B cell (primary cell): ENCODE data around the gene TMCO6. TPM values are rescaled to one million over a fixed set of nuclear protein-coding genes. Genes with fewer than 3 reads are reported as not detected.

Source experiments
- ATAC-seq: fragments of 200-7000 bp; cut with Tn5 transposase; one replicate; pipeline ENCODE4 v1.10.0; 2021; ENCODE audit warnings: low read depth, mild to moderate bottlenecking, moderate number of reproducible peaks, moderate library complexity
- CTCF ChIA-PET: fragments of 350-600 bp; sonication (Branson Sonifier 250); formaldehyde crosslinking; loops from one replicate; lab custom pipeline; 2021; ENCODE audit warnings: antibody characterized with exemption, inconsistent platforms; lab: Charles Lee
- POLR2A ChIA-PET: fragments of 350-600 bp; sonication (Branson Sonifier 250); formaldehyde crosslinking; loops from one replicate; lab custom pipeline; 2021; ENCODE audit warnings: antibody characterized with exemption; lab: Charles Lee
- DNase-seq: peaks from one replicate; pipeline ENCODE4 v3.0.0; 2013
- H2AFZ ChIP-seq: 2 replicates; pipeline ENCODE4 v1.6.1; 2012; ENCODE audit warnings: mild to moderate bottlenecking, low read depth, low read length; ENCODE audit not compliant: insufficient read depth, poor library complexity, severe bottlenecking
- H3K27ac ChIP-seq, 2 donors: 1 replicate in 1 of 2; 2 replicates in 1 of 2; pipeline ENCODE4 v1.5.1; 2012 to 2013; ENCODE audit warnings: low read length in 2 of 2, mild to moderate bottlenecking in 2 of 2, moderate library complexity in 1 of 2
- H3K27me3 ChIP-seq, 4 experiments: fragments of 200-600 bp in 1 of 4; sonication (generic) in 1 of 4; replicated peaks in 1 of 4; 1 replicate in 2 of 4; 2 replicates in 2 of 4; pipeline versions ENCODE4 v1.6.1 to v1.7.0; 2013 to 2016; ENCODE audit warnings: low read length in 3 of 4, mild to moderate bottlenecking in 2 of 4, mixed read lengths in 1 of 4, moderate library complexity in 1 of 4; ENCODE audit not compliant: insufficient read depth in 4 of 4, control insufficient read depth in 3 of 4; ENCODE audit errors: control extremely low read depth in 1 of 4
- H3K36me3 ChIP-seq, 2 experiments: replicated peaks in 1 of 2; 1 replicate in 1 of 2; 2 replicates in 1 of 2; pipeline versions ENCODE4 v1.6.1 to v1.7.1; 2013; ENCODE audit warnings: low read length in 1 of 2; ENCODE audit not compliant: insufficient read depth in 2 of 2, control insufficient read depth in 1 of 2; ENCODE audit errors: control extremely low read depth in 1 of 2, extremely low read depth in 1 of 2
- H3K4me1 ChIP-seq, 2 donors: fragments of 200-600 bp in 1 of 2; sonication (generic) in 1 of 2; 1 replicate in 1 of 2; 2 replicates in 1 of 2; pipeline versions ENCODE4 v1.5.1 to v1.6.1; 2013 to 2017; ENCODE audit warnings: low read length in 2 of 2; ENCODE audit not compliant: control insufficient read depth in 2 of 2, insufficient read depth in 2 of 2
- H3K4me2 ChIP-seq: replicated peaks from 2 replicates; pipeline ENCODE3; 2012; ENCODE audit warnings: mild to moderate bottlenecking, low read depth, low read length; ENCODE audit not compliant: poor library complexity, severe bottlenecking
- H3K4me3 ChIP-seq, 5 experiments: fragments of 200-600 bp in 1 of 5; sonication (generic) in 1 of 5; 1 replicate in 3 of 5; 2 replicates in 2 of 5; pipeline versions ENCODE4 v1.5.1 to v1.7.0; 2011 to 2016; ENCODE audit warnings: low read length in 4 of 5, mild to moderate bottlenecking in 4 of 5, low read depth in 2 of 5, control low read depth in 1 of 5, moderate library complexity in 1 of 5; ENCODE audit not compliant: insufficient read depth in 1 of 5; ENCODE audit errors: control extremely low read depth in 1 of 5, extremely low read depth in 1 of 5
- H3K79me2 ChIP-seq: fragments of 200-600 bp; sonication (generic); one replicate; pipeline ENCODE4 v1.6.0; 2016; ENCODE audit warnings: low read length; ENCODE audit not compliant: control insufficient read depth, insufficient read depth
- H3K9ac ChIP-seq: fragments of 200-600 bp; sonication (generic); 2 replicates; pipeline ENCODE4 v1.6.1; 2017; ENCODE audit warnings: mild to moderate bottlenecking, low read length, moderate library complexity
- H3K9me3 ChIP-seq, 3 donors: one replicate each; pipeline versions ENCODE4 v1.6.1 to v1.7.1; 2013; ENCODE audit warnings: low read length in 2 of 3; ENCODE audit not compliant: control insufficient read depth in 2 of 3, insufficient read depth in 1 of 3; ENCODE audit errors: control extremely low read depth in 1 of 3
- H4K20me1 ChIP-seq: 2 replicates; pipeline ENCODE4 v1.6.0; 2012; ENCODE audit warnings: mild to moderate bottlenecking, low read length; ENCODE audit not compliant: insufficient read depth, control insufficient read depth, poor library complexity, severe bottlenecking
- H3K27ac Mint-ChIP-seq: one replicate; pipeline ENCODE4 v1.8.0; 2021; ENCODE audit warnings: mixed read lengths
- H3K27me3 Mint-ChIP-seq: one replicate; pipeline ENCODE4 v1.8.0; 2021; ENCODE audit warnings: mixed read lengths
- H3K4me1 Mint-ChIP-seq: one replicate; pipeline ENCODE4 v1.8.0; 2021; ENCODE audit warnings: mixed read lengths
- H3K4me3 Mint-ChIP-seq: one replicate; pipeline ENCODE4 v1.8.0; 2021; ENCODE audit warnings: mixed read lengths
- H3K9me3 Mint-ChIP-seq: one replicate; pipeline ENCODE4 v1.8.0; 2022; ENCODE audit warnings: mixed read lengths; ENCODE audit not compliant: insufficient read depth
- CTCF ChIP-seq: fragments of 200-600 bp; IDR thresholded peaks from one replicate; pipeline ENCODE4 v1.8.0; 2022; ENCODE audit warnings: antibody characterized with exemption, mild to moderate bottlenecking
- EZH2 ChIP-seq: IDR thresholded peaks from 2 replicates; pipeline ENCODE4 v1.6.1; 2012; ENCODE audit warnings: borderline replicate concordance, low read depth, mild to moderate bottlenecking, moderate library complexity, low read length; ENCODE audit not compliant: insufficient read depth, poor library complexity, severe bottlenecking
- WGBS: methylation state at CpG from one replicate; pipeline ENCODE4 v1.1.5; 2013; ENCODE audit warnings: missing lambda C conversion rate; ENCODE audit not compliant: insufficient coverage; 5-methylcytosine and 5-hydroxymethylcytosine counted together
- intact Hi-C: fragments of 100-400 bp; cut with micrococcal nuclease; formaldehyde crosslinking; loops from one replicate; pipeline ENCODE4 v1.10.0; 2022
- polyA plus RNA-seq: library from polyadenylated mRNA; depleted of rRNA; stranded (reverse); fragments of >200 nt; gene quantifications from 2 replicates; pipeline ENCODE4 v1.2.3, GENCODE V29; 2012
- total RNA-seq, 2 donors: library from RNA; stranded (reverse); fragments of 120-200 nt in 1 of 2; gene quantifications; 1 replicate in 1 of 2; 2 replicates in 1 of 2; pipeline versions ENCODE4 v1.2.3 to v1.2.4, GENCODE V29; 2013 to 2022

The TMCO6 gene
- total and polyA plus RNA-seq, 2 donors (not counting 1 experiment from before 2014, with no cell fraction given), result 33.3 to 70.4 TPM

GRCh38 chr5:140673187-140673976 lies 34.1 kb downstream of the TMCO6 start, which contains the start of gene DND1:
Gene DND1 (minus strand): TSS chr5:140673576. CDS start chr5:140673542, 34 bp downstream.
- Histone ChIP-seq H3K27me3 (no peaks in the 10 kb centered on the region), H3K36me3 (peaks cover 0 to 73% of the 10 kb centered on the region in 2 experiments), H3K4me1 (no peaks in the 10 kb centered on the region), H3K9ac (no peak within 1 kb of the TSS), H3K79me2 (peaks cover 15% of the 10 kb centered on the region), H2AFZ (no peak within 1 kb of the TSS), H3K4me3 (no peak within 1 kb of the TSS), H3K9me3 (peaks cover 0 to 7% (median 0%) of the 10 kb centered on the region in 3 donors), H4K20me1 (no peaks in the 10 kb centered on the region), H3K4me2 (no peak within 1 kb of the TSS), H3K27ac (no peak within 1 kb of the TSS)
- Mint-ChIP-seq H3K4me1 (no peaks in the 10 kb centered on the region), H3K27ac (no peak within 1 kb of the TSS), H3K9me3 (no peaks in the 10 kb centered on the region), H3K4me3 (no peak within 1 kb of the TSS), H3K27me3 (no peaks in the 10 kb centered on the region)
- ChIA-PET CTCF (no interaction called here), POLR2A (interaction anchor here (0.9 kb wide), 1 partner anchor 9 kb away, joined by 3 read pairs; the partner anchor contains the start of gene WDR55)
- 96% methylated on average over 31 of the region's 45 CpGs for WGBS
- TF ChIP-seq EZH2, result no peak
- DNase-seq (no peak), ATAC-seq (no peak)
- intact Hi-C loops, result no loop called here

- Histone ChIP-seq H3K9ac (no peak overlapping the region), H3K79me2 (peaks cover 9% of the 10 kb centered on the region), H3K9me3 (peaks cover 0 to 7% (median 0%) of the 10 kb centered on the region in 3 donors), H3K4me1 (no peaks in the 10 kb centered on the region), H2AFZ (no peak overlapping the region), H3K27me3 (no peaks in the 10 kb centered on the region), H3K4me3 (no peak overlapping the region), H3K36me3 (peaks cover 0 to 67% of the 10 kb centered on the region in 2 experiments), H4K20me1 (no peaks in the 10 kb centered on the region), H3K27ac (no peak overlapping the region), H3K4me2 (no peak overlapping the region)
- H3K27me3 Mint-ChIP-seq, result no peaks in the 10 kb centered on the region
- ChIA-PET CTCF (no interaction called here), POLR2A (no interaction called here)
- intact Hi-C loops, result no loop called here
- H3K27ac Mint-ChIP-seq, result no peak overlapping the region
- H3K4me3 Mint-ChIP-seq, result no peak overlapping the region
- ATAC-seq (no peak), DNase-seq (no peak)
- no peaks in the 10 kb centered on the region for H3K9me3 Mint-ChIP-seq
- no CpG with 5 or more reads among the region's 2 CpGs for WGBS
- no peaks in the 10 kb centered on the region for H3K4me1 Mint-ChIP-seq
- TF ChIP-seq EZH2 (no peak), CTCF (no peak)
Observed at GRCh38 chr5:140674211-140674610, 35.0 kb downstream of the TMCO6 start.
